NCI-H2196 treated with DMSO at 0.1 percent for 48 hours (cell line): ENCODE results near the gene ANXA8L1.
"Not testable (repeated sequence)": the region's sequence is repeated elsewhere in the genome, so short reads cannot be mapped to it uniquely, and the experiment has no call there.

Experiments used
- DNase-seq: peaks from one replicate; lab custom pipeline; 2025; ENCODE audit not compliant: unreplicated experiment; lab: John Stamatoyannopoulos, UW

The ANXA8L1 gene, protein sequence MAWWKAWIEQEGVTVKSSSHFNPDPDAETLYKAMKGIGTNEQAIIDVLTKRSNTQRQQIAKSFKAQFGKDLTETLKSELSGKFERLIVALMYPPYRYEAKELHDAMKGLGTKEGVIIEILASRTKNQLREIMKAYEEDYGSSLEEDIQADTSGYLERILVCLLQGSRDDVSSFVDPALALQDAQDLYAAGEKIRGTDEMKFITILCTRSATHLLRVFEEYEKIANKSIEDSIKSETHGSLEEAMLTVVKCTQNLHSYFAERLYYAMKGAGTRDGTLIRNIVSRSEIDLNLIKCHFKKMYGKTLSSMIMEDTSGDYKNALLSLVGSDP

GRCh38 chr10:46375406-46375805 lies at the start of gene ANXA8L1:
TSS of gene ANXA8L1 (plus strand) at chr10:46375776. CDS start at chr10:46375852, 76 bp downstream.
- DNase-seq: not testable (repeated sequence)

DNA sequence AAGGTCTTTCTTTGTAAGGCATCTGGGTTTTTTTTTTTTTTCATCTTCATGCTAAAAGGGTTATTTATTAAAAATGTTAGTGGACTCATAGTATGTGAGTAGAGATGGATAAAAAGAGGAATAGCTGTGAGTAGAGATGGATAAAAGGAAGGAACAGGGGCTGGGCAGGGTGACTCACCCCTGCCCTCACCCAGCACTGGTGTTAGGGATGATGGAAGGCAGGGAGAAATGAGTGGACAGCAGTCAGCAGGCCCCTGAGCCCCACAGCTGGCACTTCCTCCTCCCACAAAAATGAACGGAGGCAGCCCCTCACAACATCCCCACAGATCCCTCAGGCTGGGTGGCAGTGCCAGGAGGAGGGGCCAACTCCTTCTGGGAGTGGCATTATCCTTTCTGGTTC lies 49.5 kb upstream of the ANXA8L1 start:
- DNase-seq: no peak

DNA sequence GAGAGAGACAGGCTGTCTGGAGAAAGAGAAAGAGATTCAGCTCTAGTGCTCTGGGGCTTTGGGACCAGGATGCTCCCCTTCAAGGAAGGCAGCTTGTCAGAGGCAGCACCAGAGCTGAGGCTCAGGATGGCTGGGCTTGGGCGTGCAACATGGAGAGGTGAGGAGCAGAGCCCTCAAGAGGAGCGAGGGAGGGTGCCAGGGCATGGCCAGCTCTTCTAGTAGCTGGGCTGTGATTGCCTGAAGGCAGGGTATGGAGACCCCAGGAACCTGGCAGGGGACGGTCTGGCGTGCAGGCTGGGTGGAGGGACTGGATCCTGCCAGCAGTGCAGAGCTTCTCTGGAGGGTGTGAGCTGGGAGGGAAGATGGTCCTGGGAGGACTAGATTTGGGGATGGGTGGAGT lies 48.6 kb upstream of the ANXA8L1 start:
- no peak for DNase-seq

- no peak for DNase-seq
Measured at GRCh38 chr10:46327685-46328084, 47.9 kb upstream of the ANXA8L1 start.

DNA sequence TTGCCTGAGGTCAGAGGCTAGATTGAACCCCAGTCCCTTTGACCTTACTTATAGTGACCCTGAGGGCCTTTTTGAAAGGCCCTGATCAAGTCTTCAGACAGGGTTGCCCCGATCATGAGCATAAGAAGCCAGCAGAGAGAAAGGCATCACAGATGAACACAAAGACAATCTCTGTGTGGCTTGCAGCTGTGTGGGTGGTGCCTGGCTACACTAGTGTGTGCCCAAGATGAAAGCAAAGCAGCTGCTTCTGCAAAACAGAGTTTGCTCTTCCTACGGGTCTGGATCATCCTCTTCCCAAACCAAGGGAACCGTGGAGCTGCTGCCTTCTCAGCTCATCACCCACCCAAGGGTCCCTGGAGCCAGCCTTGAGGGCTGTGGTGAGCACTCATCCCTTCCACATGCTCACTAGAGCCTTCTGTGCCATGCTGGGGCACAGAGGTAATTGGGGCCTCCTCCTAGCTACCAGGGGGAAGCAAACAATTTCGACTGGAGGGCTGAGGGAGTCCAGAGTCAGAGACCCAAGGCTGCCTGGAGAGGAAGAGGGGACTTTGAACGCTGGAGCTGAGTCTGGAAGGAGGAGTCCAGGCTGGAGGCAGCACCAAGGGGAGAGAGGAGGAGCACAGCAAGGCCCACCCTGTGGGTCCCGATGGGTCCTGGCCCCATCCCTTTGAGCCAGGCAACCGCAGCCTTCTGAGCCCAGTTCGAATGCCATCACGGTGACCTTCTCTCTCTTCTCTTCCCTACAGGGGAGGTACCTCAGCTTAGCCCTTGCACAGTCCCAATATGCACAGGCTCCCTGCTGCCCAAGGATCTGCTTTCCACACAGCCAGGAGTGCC lies 46.5 kb upstream of the ANXA8L1 start:
- DNase-seq: no peak

DNA sequence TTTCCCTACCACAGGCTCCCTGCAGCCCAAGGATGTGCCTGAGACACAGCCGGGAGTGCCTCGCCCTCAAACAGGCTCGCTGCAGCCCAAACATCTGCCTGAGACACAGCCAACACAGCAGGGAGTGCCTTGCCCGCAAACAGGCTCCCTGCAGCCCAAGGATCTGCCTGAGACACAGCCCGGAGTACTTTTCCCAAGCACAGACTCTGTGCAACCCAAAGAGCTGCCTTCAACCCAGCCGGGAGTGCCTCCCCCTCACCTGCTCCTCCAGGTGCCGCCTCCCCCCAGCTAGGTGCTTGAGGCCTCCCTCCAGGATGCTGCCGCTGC lies 45.9 kb upstream of the ANXA8L1 start:
- DNase-seq: no peak

GRCh38 chr10:46330894-46331293 lies 44.7 kb upstream of the ANXA8L1 start:
- no peak for DNase-seq

- DNase-seq: not testable (repeated sequence)
Measured at GRCh38 chr10:46365484-46365883, 10.1 kb upstream of the ANXA8L1 start.

GRCh38 chr10:46367209-46367608 lies 8.4 kb upstream of the ANXA8L1 start:
- DNase-seq: not testable (repeated sequence)

GRCh38 chr10:46367666-46368240 lies 7.8 kb upstream of the ANXA8L1 start:
- not testable (repeated sequence) for DNase-seq

GRCh38 chr10:46368956-46369355 lies 6.6 kb upstream of the ANXA8L1 start:
- DNase-seq: not testable (repeated sequence)

- DNase-seq: not testable (repeated sequence)
Measured at GRCh38 chr10:46374410-46374809, 1.2 kb upstream of the ANXA8L1 start.

DNA sequence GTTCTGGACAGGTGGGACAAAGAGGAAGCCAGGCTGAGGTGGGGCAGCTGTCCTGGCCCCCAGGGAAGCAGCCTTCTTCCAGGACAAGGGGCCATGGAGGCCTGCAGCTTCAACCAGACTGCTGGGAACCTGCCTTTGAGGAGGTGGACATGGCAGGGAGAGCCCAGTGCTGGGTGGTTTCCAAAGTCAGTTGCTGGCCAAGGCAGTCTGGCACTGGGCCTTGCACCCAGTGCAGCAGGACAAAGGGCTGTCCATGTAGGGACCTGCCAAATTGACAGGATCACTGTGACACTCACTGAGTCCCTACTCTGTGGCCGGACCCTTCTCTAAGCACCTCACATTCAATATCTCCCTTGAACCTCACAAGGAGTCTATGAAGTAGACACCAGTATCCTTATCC lies 1.4 kb downstream of the ANXA8L1 start:
- DNase-seq: not testable (repeated sequence)

- DNase-seq: not testable (repeated sequence)
Measured at GRCh38 chr10:46377651-46378050, 2.1 kb downstream of the ANXA8L1 start.

- not testable (repeated sequence) for DNase-seq
Measured at GRCh38 chr10:46378108-46378507, 2.5 kb downstream of the ANXA8L1 start.

DNA sequence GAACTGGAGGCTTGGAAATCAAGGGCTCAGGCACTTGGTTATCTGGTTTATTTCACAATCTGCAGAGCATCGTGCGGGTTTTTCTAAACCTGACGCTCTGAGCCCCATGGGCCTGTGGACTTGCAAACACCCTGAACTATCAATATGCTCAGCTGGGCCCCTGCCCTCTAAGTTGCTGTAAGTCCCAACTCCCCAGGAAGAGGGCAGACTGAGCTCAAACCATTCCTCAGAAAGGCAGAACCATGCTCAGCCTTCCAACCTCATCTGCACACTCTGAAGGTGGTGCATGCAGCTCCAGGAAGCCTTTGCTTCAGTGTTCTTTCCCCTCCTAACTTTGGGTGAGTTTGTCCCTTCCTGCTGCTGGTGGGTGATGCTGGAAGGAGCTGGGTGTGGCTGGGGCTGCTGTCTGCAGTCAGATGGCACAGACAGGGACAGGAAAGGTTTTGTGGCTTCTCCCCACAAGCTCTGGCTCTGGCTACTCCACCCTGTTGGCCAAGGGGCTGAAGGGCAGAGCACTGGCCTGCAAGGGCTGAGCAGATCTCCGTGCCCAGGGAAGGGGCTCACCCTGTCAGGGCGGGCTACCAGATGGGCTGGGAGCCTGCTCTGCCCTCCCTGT lies 3.8 kb downstream of the ANXA8L1 start:
- not testable (repeated sequence) for DNase-seq

GRCh38 chr10:46385858-46386257 lies 10.3 kb downstream of the ANXA8L1 start:
- DNase-seq: not testable (repeated sequence)

DNA sequence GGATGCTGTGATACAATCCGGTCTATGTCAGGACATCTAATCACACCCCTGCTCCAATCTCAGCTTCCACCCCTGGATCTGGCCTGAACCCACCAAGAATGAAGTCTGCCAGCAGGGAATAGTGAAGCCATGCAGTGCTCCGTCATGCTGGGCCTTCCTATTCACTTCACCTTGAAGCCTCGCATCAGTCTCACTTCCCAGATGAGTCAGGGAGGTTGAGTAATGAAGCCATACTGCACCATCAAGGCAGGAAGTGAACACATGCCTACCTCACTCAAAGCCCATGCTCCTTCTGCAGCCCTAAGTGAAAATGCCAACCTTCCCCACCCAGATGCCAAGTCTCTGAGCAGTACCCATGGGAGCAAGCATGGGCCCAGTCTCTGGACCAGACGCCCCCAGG lies 11.1 kb downstream of the ANXA8L1 start:
- DNase-seq: not testable (repeated sequence)

- DNase-seq: not testable (repeated sequence)
Measured at GRCh38 chr10:46387309-46387902, 11.8 kb downstream of the ANXA8L1 start.

- DNase-seq: not testable (repeated sequence)
Measured at GRCh38 chr10:46391422-46391821, 15.8 kb downstream of the ANXA8L1 start.
